DMS79 (cell line): ENCODE results near the gene BCAP31.

Experiments
- DNase-seq: peaks from one replicate; lab custom pipeline; 2025; lab: John Stamatoyannopoulos, UW

Gene BCAP31

DNA sequence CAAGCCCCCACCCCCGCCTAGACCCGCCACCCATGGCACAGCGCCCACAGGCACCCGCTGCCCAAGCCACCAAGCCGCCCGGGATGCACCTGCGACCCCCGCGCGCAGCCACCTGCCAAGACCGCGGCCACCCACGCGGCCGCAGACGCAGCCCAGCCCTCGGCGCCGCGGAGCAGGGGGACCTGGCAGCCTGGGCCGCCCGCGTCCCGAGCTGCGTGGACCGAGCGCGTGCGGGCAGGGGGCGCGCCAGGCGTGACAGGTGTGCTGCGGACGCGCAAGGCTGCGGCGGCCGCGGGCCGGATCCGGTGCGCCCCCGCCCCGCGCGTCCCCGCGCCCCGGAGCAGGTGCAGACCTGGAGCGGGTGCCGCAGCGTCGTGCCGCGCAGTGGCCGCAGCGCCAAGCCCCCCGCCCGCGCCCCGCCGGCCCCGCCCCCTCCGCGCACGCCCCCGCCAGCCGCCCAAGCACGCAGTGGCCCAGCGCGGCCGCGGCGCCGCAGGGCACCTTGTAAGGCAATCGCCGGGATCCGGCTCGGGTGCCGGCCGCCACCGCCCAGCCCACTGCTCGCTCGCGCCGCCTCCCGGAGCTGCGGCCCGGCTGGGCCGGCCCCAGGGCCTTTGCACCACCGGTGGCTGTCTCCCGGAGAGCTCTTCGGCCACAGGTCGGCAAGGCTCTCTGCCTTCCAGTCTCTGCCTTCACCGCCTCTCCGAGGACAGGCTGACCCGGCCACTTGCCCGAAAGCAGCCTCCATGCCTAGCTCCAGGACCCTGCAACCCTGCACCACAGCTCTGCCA, 50.6 kb downstream of the BCAP31 start, which contains the start of gene PNCK:
Gene PNCK, minus strand, starts transcription at position 386 of the 791 bp plus-strand sequence. CDS start 737 bp downstream, outside the sequence.
- DNase-seq = no peak

DNA sequence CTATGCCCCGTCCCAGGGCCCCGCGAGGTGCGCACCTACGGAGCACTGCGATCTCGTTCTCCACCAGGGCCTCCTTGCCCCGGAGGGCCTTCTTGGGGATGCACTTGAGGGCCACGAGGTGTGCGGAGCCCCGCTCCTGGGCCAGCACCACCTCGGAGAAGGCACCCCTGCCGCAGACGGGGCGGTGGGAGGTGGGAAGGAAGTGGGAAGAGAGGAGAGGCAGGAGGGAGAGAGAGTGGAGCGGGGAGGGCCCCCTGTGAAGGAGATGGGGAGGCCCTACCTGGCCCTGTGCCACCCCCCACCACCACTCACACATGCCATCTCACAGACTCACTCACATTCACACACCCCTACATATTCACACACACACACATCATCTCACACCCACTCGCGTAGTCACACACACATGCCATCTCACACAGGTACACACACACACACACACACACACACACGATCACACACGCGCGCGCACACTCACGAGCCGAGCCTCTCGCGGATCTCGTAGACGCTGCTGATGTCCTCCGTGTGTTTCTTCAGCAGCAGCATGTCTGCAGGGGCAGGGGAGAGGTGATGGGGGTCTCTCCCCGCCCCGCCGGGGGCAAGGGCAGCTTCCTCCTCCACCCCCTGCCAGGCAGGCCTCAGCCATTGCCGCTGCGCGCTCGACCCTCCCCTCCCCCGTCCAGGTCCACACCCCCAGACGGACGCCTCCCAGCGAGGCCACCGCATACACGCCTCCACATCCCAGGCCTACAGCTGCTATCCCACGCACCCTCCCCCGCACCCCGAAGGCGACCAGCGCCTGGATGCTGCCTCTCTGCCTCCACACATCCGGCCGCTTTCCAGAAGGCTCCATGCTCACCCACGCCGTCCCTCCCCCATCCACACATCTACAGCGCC, 51.4 kb downstream of the BCAP31 start:
- DNase-seq = no peak

- DNase-seq = no peak
Measured at GRCh38 chrX:153671589-153672530, 52.3 kb downstream of the BCAP31 start.

DNA sequence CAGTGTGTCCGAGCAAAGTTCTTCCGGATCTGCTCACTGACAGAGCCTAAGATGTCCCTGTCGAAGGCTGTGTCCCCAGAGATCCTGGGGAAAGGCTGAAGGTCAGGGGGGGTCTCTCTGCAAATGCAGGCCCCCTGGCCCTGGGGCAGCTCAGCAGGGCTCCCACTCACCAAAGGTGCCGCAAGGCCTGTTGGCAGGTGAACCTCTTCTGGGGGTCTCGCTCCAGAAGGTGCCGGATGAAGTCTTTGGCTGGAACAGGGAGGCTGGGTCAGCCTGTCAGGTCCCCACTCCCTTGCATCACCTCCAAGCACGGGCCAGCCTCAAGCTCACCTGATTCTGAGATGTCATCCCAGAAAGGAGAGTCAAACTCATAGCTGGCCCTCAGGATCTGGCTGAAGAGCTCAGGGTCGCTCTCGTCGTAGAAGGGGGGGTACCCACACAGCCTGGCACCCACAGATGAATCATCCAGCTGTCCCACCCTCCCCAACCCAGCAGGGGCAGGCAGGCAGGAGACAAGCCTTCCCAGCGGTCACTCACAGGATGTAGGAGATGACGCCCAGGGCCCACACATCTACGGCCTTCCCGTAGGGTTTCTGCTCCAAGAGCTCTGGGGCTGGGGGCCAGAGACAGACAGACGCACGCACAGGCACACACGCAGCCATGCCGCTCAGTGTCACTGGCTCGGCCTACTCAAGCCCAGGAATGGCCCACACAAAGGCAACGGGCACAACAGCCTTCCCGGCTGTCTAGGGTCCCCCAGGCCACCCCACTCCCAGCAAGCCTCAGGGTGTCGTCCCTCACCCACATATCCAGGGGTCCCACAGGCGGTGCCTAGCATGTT, 53.2 kb downstream of the BCAP31 start:
- DNase-seq = no peak

DNA sequence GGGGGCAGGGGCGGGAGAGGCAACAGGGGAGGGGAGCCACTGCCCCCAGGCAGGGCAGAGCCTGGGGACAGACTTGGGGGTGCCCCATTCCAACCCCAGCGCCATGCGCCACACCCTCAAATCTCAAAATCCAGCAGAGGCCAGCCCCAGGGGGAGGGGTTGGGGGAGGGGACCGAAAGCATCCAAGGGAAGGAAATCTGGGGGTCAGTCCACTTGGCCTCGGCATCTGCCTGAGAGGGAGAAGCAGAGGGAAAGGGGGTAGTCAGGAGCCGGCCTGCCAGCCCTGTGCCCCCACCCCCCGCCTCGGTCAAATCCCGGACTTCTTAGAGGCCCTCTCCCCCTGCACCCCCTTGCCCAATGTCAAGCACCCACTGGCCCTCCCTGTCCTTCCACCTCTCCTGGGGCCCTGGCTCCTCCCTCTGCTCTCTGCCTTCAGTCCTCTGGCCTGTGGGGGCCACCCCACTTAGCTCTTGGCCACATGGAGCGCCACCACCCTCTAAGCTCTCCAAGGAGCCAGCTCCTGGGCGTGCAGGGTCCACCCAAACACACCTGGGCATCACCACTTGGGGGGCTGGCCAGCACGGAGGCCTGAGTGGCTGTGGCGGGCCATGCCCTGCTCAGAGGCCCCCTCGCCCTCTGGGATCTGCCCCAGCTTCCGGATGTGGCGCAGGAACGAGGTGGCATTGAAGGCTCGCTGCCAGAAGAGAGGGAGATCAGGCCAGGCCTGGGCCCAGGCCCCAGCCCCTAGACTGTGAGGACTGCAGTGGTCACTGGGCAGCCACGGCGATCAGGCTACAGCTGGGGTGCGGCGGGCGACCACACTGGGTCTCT, 54.1 kb downstream of the BCAP31 start:
- no peak for DNase-seq

GRCh38 chrX:153669174-153669890, 54.9 kb downstream of the BCAP31 start:
- DNase-seq = no peak

DNA sequence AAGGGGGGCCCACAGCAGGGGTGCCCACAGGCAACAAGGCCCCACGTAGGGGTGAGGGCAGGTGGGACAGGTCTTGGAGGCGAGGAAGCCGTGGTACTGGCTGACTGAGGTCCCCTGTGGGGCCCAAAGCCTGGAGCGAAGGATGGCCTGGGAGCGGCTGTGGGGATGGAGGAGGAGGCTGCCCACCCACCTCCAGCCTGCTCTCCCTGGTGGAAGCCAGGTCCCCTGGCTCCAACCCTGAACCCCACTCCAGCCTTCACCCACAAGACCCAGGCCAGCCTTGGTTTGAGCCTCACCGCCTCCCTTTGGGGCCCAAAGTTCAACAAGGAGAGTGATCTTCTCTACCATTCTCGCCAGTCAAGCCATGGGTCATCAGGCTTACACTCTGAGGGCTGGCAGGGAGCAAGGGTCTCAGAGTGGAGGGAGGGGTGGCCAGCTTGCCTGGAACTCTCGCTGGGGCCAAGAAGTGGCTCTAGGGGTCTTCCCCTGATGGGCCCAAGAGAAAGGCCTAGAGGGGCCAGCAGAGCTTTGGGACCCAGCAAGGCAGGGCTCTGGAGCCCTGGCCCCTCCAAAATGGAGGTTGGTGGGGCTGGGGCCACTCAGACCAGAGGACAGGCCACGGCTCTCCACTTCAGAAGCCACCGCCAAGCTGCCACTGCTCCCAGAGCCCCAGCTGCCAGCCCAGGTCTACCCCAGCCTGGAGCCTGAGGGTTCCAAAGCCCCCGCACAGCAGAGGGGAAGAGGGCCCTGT, 55.6 kb downstream of the BCAP31 start:
- DNase-seq = no peak

GRCh38 chrX:153667956-153668396, 56.2 kb downstream of the BCAP31 start:
- peak; percentile 49 for DNase-seq

DNA sequence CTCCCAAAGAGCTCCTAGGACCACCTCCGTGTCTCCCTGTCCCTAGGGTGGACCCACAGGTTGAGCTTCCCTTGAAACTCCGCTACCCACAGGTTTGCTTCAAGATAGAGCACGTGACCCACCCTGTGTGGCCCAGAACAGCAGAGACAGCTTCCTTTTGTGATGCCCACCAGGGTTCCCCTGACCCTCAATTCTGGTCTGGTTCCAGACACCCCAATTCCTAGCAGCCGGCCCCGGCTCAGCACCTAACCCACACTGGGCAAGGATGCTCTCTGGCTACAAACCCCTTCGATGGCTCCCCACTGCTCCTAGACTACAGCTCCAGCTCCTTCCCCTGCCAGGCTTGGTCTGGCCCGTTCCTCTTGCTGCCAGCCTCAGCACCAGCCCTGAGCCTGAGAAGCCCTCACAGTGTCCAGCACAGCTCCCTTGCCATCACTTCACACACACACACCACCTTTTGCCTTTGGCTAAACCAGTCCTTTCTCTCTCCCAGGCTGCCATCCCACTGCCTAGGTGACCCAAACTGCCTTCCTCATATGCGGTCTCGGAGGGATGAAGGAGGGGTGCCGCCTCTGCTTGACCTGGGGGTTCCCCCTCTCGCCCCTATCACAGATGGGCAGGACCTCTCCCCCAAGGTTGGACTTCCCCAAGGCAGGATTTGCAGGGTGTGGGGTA, 56.8 kb downstream of the BCAP31 start:
- no peak for DNase-seq

- DNase-seq = no peak
Measured at GRCh38 chrX:153665726-153666306, 58.4 kb downstream of the BCAP31 start.

GRCh38 chrX:153662266-153662665, 61.9 kb downstream of the BCAP31 start:
- DNase-seq = no peak

DNA sequence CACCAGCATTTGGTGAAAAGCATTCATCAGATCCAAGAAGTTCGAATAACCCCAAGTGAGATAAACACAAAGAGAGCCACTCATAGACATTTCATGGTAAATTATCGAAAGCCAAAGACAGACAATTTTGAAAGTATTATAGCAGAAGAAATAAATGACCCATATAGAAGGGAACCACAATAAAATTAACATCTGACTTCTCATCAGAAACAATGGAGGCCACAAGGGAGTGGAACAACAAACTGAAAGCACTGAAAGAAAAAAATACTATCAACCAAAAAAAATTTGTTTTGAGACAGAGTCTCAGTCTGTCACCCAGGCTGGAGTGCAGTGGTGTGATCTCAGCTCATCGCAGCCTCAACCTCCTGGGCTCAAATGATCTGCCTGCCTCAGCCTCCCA, 64.9 kb downstream of the BCAP31 start:
- DNase-seq = no peak

DNA sequence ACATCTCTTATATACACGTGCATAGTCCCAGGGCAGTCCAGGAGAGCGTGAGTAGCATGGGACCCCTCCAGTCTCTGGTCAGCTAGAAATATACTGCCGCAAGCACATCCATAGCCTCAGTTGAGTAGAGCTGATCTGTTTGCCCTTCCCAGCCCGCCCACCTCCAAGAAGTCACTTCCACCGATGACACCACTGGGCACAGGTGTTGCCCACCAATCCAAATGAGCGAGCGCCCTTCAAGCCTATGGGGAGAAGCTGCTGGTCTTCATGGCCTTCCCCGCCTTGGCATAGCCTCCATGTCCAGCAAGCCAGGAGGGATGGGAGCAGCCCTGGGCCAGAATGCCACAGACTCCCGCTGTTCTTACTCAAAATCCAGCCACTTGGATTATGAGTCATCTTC, 67.0 kb downstream of the BCAP31 start:
- DNase-seq = no peak

GRCh38 chrX:153653556-153653955, 70.6 kb downstream of the BCAP31 start:
- no peak for DNase-seq

- no peak for DNase-seq
Measured at GRCh38 chrX:153651540-153652079, 72.6 kb downstream of the BCAP31 start.

- DNase-seq = no peak
Measured at GRCh38 chrX:153650959-153651358, 73.2 kb downstream of the BCAP31 start.
